Endodermal cell (in vitro differentiated cells): ENCODE results near the gene EPHA8. TPM values are rescaled to one million over a fixed set of nuclear protein-coding genes. Genes with fewer than 3 reads are reported as not detected.

Experiments
- DNase-seq: peaks from one replicate; pipeline ENCODE4 v3.0.0-alpha.2; 2017
- H3K27ac ChIP-seq: 2 replicates; pipeline ENCODE4 v1.5.1; 2013; ENCODE audit warnings: mild to moderate bottlenecking, low read depth, low read length, moderate library complexity
- H3K27me3 ChIP-seq: 2 replicates; pipeline ENCODE4 v1.6.1; 2013; ENCODE audit warnings: mild to moderate bottlenecking, low read length, moderate library complexity; ENCODE audit not compliant: insufficient read depth, control insufficient read depth, poor library complexity, severe bottlenecking
- H3K36me3 ChIP-seq: 2 replicates; pipeline ENCODE4 v1.7.0; 2013; ENCODE audit warnings: mild to moderate bottlenecking, low read length, moderate library complexity; ENCODE audit not compliant: control insufficient read depth, insufficient read depth
- H3K4me1 ChIP-seq: one replicate; pipeline ENCODE4 v1.7.0; 2013; ENCODE audit warnings: low read length; ENCODE audit not compliant: control insufficient read depth, insufficient read depth
- H3K4me3 ChIP-seq: 2 replicates; pipeline ENCODE4 v1.5.1; 2013; ENCODE audit warnings: mild to moderate bottlenecking, low read length, moderate library complexity
- H3K9ac ChIP-seq: 2 replicates; pipeline ENCODE4 v1.6.1; 2013; ENCODE audit warnings: mild to moderate bottlenecking, low read length, moderate library complexity; ENCODE audit not compliant: poor library complexity, severe bottlenecking; ENCODE audit errors: extremely low read depth
- H3K9me3 ChIP-seq: 2 replicates; pipeline ENCODE4 v1.6.1; 2013; ENCODE audit warnings: mild to moderate bottlenecking, low read length, moderate library complexity; ENCODE audit not compliant: control insufficient read depth
- H3K27ac Mint-ChIP-seq: 2 replicates; pipeline ENCODE4 v1.8.0; 2020; ENCODE audit warnings: mixed read lengths
- H3K27me3 Mint-ChIP-seq: 2 replicates; pipeline ENCODE4 v1.8.0; 2021; ENCODE audit warnings: mild to moderate bottlenecking, mixed read lengths; ENCODE audit not compliant: insufficient read depth
- H3K36me3 Mint-ChIP-seq: 2 replicates; pipeline ENCODE4 v1.8.0; 2020; ENCODE audit warnings: low read depth, mixed read lengths
- H3K4me1 Mint-ChIP-seq: 2 replicates; pipeline ENCODE4 v1.8.0; 2020; ENCODE audit warnings: mixed read lengths
- H3K4me3 Mint-ChIP-seq: 2 replicates; pipeline ENCODE4 v1.8.0; 2020; ENCODE audit warnings: mild to moderate bottlenecking, moderate library complexity, mixed read lengths
- H3K9me3 Mint-ChIP-seq: 2 replicates; pipeline ENCODE4 v1.8.0; 2020; ENCODE audit warnings: mild to moderate bottlenecking, mixed read lengths
- CTCF ChIP-seq: fragments of 200-600 bp; sonication (generic); conservative IDR thresholded peaks from 2 replicates; pipeline ENCODE4 v1.5.0; 2021; ENCODE audit warnings: antibody characterized with exemption, mild to moderate bottlenecking
- WGBS, 2 experiments: methylation state at CpG; one replicate each; pipeline versions ENCODE4 v1.1.5 to v1.1.7; 2013; ENCODE audit warnings: missing lambda C conversion rate in 2 of 2, mixed read lengths in 1 of 2; ENCODE audit not compliant: insufficient coverage in 1 of 2, insufficient read length in 1 of 2; 5-methylcytosine and 5-hydroxymethylcytosine counted together
- total RNA-seq, 2 donors: library from RNA; stranded (reverse); fragmentation: NEBNext Ultra II Directional in 1 of 2; extraction: Animal tissue kit (Norgen Biotek cat#: 25700) in 1 of 2; gene quantifications; 2 replicates in 1 of 2; 3 replicates in 1 of 2; pipeline ENCODE4 v1.2.1, GENCODE V29; 2021

The EPHA8 gene
- total RNA-seq, 2 donors from 2014 or later, result 1.5 TPM

- no peak for TF ChIP-seq CTCF
- H3K36me3 Mint-ChIP-seq, result no peaks in the 10 kb centered on the region
- DNase-seq, result no peak
- no peaks in the 10 kb centered on the region for H3K36me3 ChIP-seq
- no peak overlapping the region for H3K27ac ChIP-seq
- no peak overlapping the region for H3K4me3 ChIP-seq
- no peaks in the 10 kb centered on the region for H3K9me3 Mint-ChIP-seq
- no peak overlapping the region for H3K9ac ChIP-seq
- peaks cover 11% of the 10 kb centered on the region for H3K4me1 Mint-ChIP-seq
- no peaks in the 10 kb centered on the region for H3K9me3 ChIP-seq
- no peak overlapping the region for H3K27ac Mint-ChIP-seq
- no peaks in the 10 kb centered on the region for H3K27me3 ChIP-seq
- no peak overlapping the region for H3K4me3 Mint-ChIP-seq
- H3K4me1 ChIP-seq, result peaks cover 4% of the 10 kb centered on the region
- H3K27me3 Mint-ChIP-seq, result peaks cover 3% of the 10 kb centered on the region
- 73% methylated on average over 4 of the region's 4 CpGs; no CpG with 5 or more reads in 1 of the 2 experiments for WGBS, 2 experiments
Measured at GRCh38 chr1:22621761-22622160, 58.5 kb downstream of the EPHA8 start.

GRCh38 chr1:22625262-22625925 is 62.1 kb downstream of the EPHA8 start:
- H3K9ac ChIP-seq, result no peak overlapping the region
- Mint-ChIP-seq H3K27ac (no peak overlapping the region), H3K36me3 (no peaks in the 10 kb centered on the region), H3K4me3 (no peak overlapping the region), H3K9me3 (no peaks in the 10 kb centered on the region), H3K27me3 (peaks cover 4% of the 10 kb centered on the region), H3K4me1 (peaks cover 29% of the 10 kb centered on the region)
- peak; percentile 88 for DNase-seq
- peaks cover 4% of the 10 kb centered on the region for H3K4me1 ChIP-seq
- no peak overlapping the region for H3K4me3 ChIP-seq
- H3K36me3 ChIP-seq, result no peaks in the 10 kb centered on the region
- 52 to 54% methylated on average over 9 of the region's 9 CpGs for WGBS, 2 experiments
- no peak overlapping the region for H3K27ac ChIP-seq
- no peaks in the 10 kb centered on the region for H3K27me3 ChIP-seq
- H3K9me3 ChIP-seq, result no peaks in the 10 kb centered on the region
- TF ChIP-seq CTCF, result no peak

- H3K36me3 ChIP-seq, result no peaks in the 10 kb centered on the region
- no peak overlapping the region for H3K27ac ChIP-seq
- DNase-seq, result peak; percentile 70
- H3K9me3 ChIP-seq, result no peaks in the 10 kb centered on the region
- Mint-ChIP-seq H3K27ac (no peak overlapping the region), H3K4me1 (peaks cover 29% of the 10 kb centered on the region), H3K36me3 (no peaks in the 10 kb centered on the region), H3K9me3 (no peaks in the 10 kb centered on the region), H3K27me3 (peaks cover 4% of the 10 kb centered on the region), H3K4me3 (no peak overlapping the region)
- WGBS, 2 experiments, result 32 to 33% methylated on average over 14 to 20 of the region's 20 CpGs
- no peak for TF ChIP-seq CTCF
- no peak overlapping the region for H3K9ac ChIP-seq
- peaks cover 4% of the 10 kb centered on the region for H3K4me1 ChIP-seq
- no peaks in the 10 kb centered on the region for H3K27me3 ChIP-seq
- no peak overlapping the region for H3K4me3 ChIP-seq
Measured at GRCh38 chr1:22626237-22627157, 63.2 kb downstream of the EPHA8 start.
